Activated T-helper 17 cell treated with anti-CD3 and anti-CD28 coated beads, Interleukin-2, amount 50 U/mL, for 72 hours (primary cell): ENCODE data around the gene GRID2IP. TPM values are rescaled to one million over a fixed set of nuclear protein-coding genes. Genes with fewer than 3 reads are reported as not detected.

ENCODE experiments used
- ATAC-seq: fragments of 150-1000 bp; cut with Tn5 transposase; replicated peaks from 2 replicates; pipeline ENCODE4 v1.10.0; 2021; ENCODE audit warnings: mild to moderate bottlenecking, moderate library complexity
- H3K27ac Mint-ChIP-seq: one replicate; pipeline ENCODE4 v1.8.0; 2022; ENCODE audit warnings: mixed read lengths
- H3K27me3 Mint-ChIP-seq: one replicate; pipeline ENCODE4 v1.8.0; 2022; ENCODE audit warnings: mixed read lengths
- H3K36me3 Mint-ChIP-seq: one replicate; pipeline ENCODE4 v1.8.0; 2022; ENCODE audit warnings: low read depth, mild to moderate bottlenecking, mixed read lengths
- H3K4me1 Mint-ChIP-seq: one replicate; pipeline ENCODE4 v1.8.0; 2022; ENCODE audit warnings: mixed read lengths
- H3K4me3 Mint-ChIP-seq: one replicate; pipeline ENCODE4 v1.8.0; 2022; ENCODE audit warnings: mild to moderate bottlenecking, mixed read lengths
- H3K9me3 Mint-ChIP-seq: one replicate; pipeline ENCODE4 v1.8.0; 2022; ENCODE audit warnings: mixed read lengths
- total RNA-seq, 2 donors: library from RNA; stranded (reverse); gene quantifications; one replicate each; pipeline ENCODE4 v1.2.3, GENCODE V29; 2022

The GRID2IP gene
- total RNA-seq, 2 donors from 2014 or later, result 0.26 to 0.32 TPM

GRCh38 chr7:6545398-6546126, 5.7 kb downstream of the GRID2IP start:
- Mint-ChIP-seq H3K9me3 (no peaks in the 10 kb centered on the region), H3K4me3 (no peak overlapping the region), H3K4me1 (no peaks in the 10 kb centered on the region), H3K27me3 (no peaks in the 10 kb centered on the region), H3K36me3 (no peaks in the 10 kb centered on the region), H3K27ac (no peak overlapping the region)
- no peak for ATAC-seq

GRCh38 chr7:6542368-6542767, 8.9 kb downstream of the GRID2IP start:
- no peak overlapping the region for H3K4me3 Mint-ChIP-seq
- ATAC-seq, result no peak
- no peaks in the 10 kb centered on the region for H3K4me1 Mint-ChIP-seq
- H3K36me3 Mint-ChIP-seq, result no peaks in the 10 kb centered on the region
- H3K9me3 Mint-ChIP-seq, result no peaks in the 10 kb centered on the region
- H3K27ac Mint-ChIP-seq, result no peak overlapping the region
- H3K27me3 Mint-ChIP-seq, result peaks cover 9% of the 10 kb centered on the region

GRCh38 chr7:6536262-6537260, 14.7 kb downstream of the GRID2IP start:
- Mint-ChIP-seq H3K4me3 (no peak overlapping the region), H3K27ac (no peak overlapping the region), H3K36me3 (no peaks in the 10 kb centered on the region), H3K27me3 (peaks cover 18% of the 10 kb centered on the region), H3K4me1 (peaks cover 6% of the 10 kb centered on the region), H3K9me3 (no peaks in the 10 kb centered on the region)
- peak; percentile 31 for ATAC-seq

GRCh38 chr7:6533893-6534495, 17.3 kb downstream of the GRID2IP start:
- ATAC-seq, result peak; percentile 79
- Mint-ChIP-seq H3K36me3 (no peaks in the 10 kb centered on the region), H3K4me3 (peak overlapping the region; percentile 47), H3K27ac (no peak overlapping the region), H3K27me3 (peaks cover 20% of the 10 kb centered on the region), H3K4me1 (peaks cover 6% of the 10 kb centered on the region), H3K9me3 (no peaks in the 10 kb centered on the region)

GRCh38 chr7:6532516-6532915, 18.7 kb downstream of the GRID2IP start:
- Mint-ChIP-seq H3K4me1 (peaks cover 6% of the 10 kb centered on the region), H3K27ac (no peak overlapping the region), H3K4me3 (no peak overlapping the region), H3K9me3 (no peaks in the 10 kb centered on the region), H3K27me3 (peaks cover 12% of the 10 kb centered on the region), H3K36me3 (no peaks in the 10 kb centered on the region)
- ATAC-seq, result no peak

GRCh38 chr7:6531492-6532279, 19.6 kb downstream of the GRID2IP start:
- Mint-ChIP-seq H3K27ac (no peak overlapping the region), H3K4me3 (peak overlapping the region; percentile 54), H3K4me1 (peaks cover 12% of the 10 kb centered on the region), H3K9me3 (no peaks in the 10 kb centered on the region), H3K27me3 (peaks cover 18% of the 10 kb centered on the region), H3K36me3 (no peaks in the 10 kb centered on the region)
- no peak for ATAC-seq

- Mint-ChIP-seq H3K9me3 (no peaks in the 10 kb centered on the region), H3K27ac (no peak overlapping the region), H3K27me3 (peaks cover 18% of the 10 kb centered on the region), H3K4me3 (peak overlapping the region; percentile 54), H3K36me3 (no peaks in the 10 kb centered on the region), H3K4me1 (peaks cover 12% of the 10 kb centered on the region)
- peak; percentile 48 for ATAC-seq
Observed at GRCh38 chr7:6530626-6531491, 20.4 kb downstream of the GRID2IP start.

- H3K9me3 Mint-ChIP-seq, result no peaks in the 10 kb centered on the region
- H3K27me3 Mint-ChIP-seq, result peaks cover 11% of the 10 kb centered on the region
- no peak overlapping the region for H3K27ac Mint-ChIP-seq
- H3K36me3 Mint-ChIP-seq, result no peaks in the 10 kb centered on the region
- H3K4me3 Mint-ChIP-seq, result no peak overlapping the region
- peaks cover 12% of the 10 kb centered on the region for H3K4me1 Mint-ChIP-seq
- ATAC-seq, result no peak
Observed at GRCh38 chr7:6529643-6530042, 21.6 kb downstream of the GRID2IP start.

GRCh38 chr7:6528401-6529130, 22.7 kb downstream of the GRID2IP start:
- ATAC-seq, result no peak
- Mint-ChIP-seq H3K27me3 (peaks cover 14% of the 10 kb centered on the region), H3K27ac (no peak overlapping the region), H3K36me3 (no peaks in the 10 kb centered on the region), H3K9me3 (no peaks in the 10 kb centered on the region), H3K4me3 (no peak overlapping the region), H3K4me1 (peaks cover 6% of the 10 kb centered on the region)

- Mint-ChIP-seq H3K27me3 (peaks cover 17% of the 10 kb centered on the region), H3K9me3 (no peaks in the 10 kb centered on the region), H3K4me1 (peaks cover 6% of the 10 kb centered on the region), H3K36me3 (no peaks in the 10 kb centered on the region), H3K27ac (no peak overlapping the region), H3K4me3 (peak overlapping the region; percentile 67)
- no peak for ATAC-seq
Observed at GRCh38 chr7:6526997-6527378, 24.3 kb downstream of the GRID2IP start.

- no peak for ATAC-seq
- Mint-ChIP-seq H3K4me1 (peaks cover 10% of the 10 kb centered on the region), H3K36me3 (no peaks in the 10 kb centered on the region), H3K27me3 (peaks cover 13% of the 10 kb centered on the region), H3K27ac (no peak overlapping the region), H3K4me3 (no peak overlapping the region), H3K9me3 (no peaks in the 10 kb centered on the region)
Observed at GRCh38 chr7:6520163-6520981, 30.9 kb downstream of the GRID2IP start.

- ATAC-seq, result peak; percentile 84
- no peaks in the 10 kb centered on the region for H3K36me3 Mint-ChIP-seq
- H3K4me3 Mint-ChIP-seq, result peak overlapping the region; percentile 70
- no peak overlapping the region for H3K27ac Mint-ChIP-seq
- H3K27me3 Mint-ChIP-seq, result peaks cover 4% of the 10 kb centered on the region
- peaks cover 10% of the 10 kb centered on the region for H3K4me1 Mint-ChIP-seq
- H3K9me3 Mint-ChIP-seq, result no peaks in the 10 kb centered on the region
Observed at GRCh38 chr7:6516387-6516983, 34.8 kb downstream of the GRID2IP start.
